SK-N-SH (cell line): Measurements from ENCODE around the gene WDR48. TPM values are rescaled to one million over a fixed set of nuclear protein-coding genes. Genes with fewer than 3 reads are reported as not detected.

ENCODE experiments used
- CTCF ChIA-PET: fragments of 300-600, 350-600 bp; formaldehyde crosslinking; extraction: SDS; loops from one replicate; lab custom pipeline; 2021; lab: Yijun Ruan, JAX
- POLR2A ChIA-PET: fragments of 350-600 bp; sonication (Branson Sonifier 250); formaldehyde crosslinking; extraction: SDS; loops from one replicate; lab custom pipeline; 2020; ENCODE audit warnings: antibody characterized with exemption, inconsistent platforms; lab: Yijun Ruan, JAX
- DNase-seq: peaks from one replicate; pipeline ENCODE4 v3.0.0; 2012
- H2AFZ ChIP-seq: fragments of 200-600 bp; sonication (generic); 2 replicates; pipeline ENCODE4 v1.8.1; 2016; ENCODE audit warnings: antibody characterized with exemption, mild to moderate bottlenecking, low read depth
- H3F3A ChIP-seq: fragments of 200-600 bp; sonication (generic); replicated peaks from 2 replicates; pipeline ENCODE3; 2016; ENCODE audit warnings: antibody characterized with exemption, mild to moderate bottlenecking; ENCODE audit not compliant: insufficient read depth
- H3K27ac ChIP-seq, 2 experiments: fragments of 200-500 bp in 1 of 2; fragments of 200-600 bp in 1 of 2; sonication (Bioruptor generic) in 1 of 2; sonication (generic), shearing (Covaris generic) in 1 of 2; 2 replicates each; pipeline versions ENCODE4 v1.5.1 to v1.6.1; 2014 to 2016; ENCODE audit warnings: low read depth in 2 of 2, inconsistent platforms in 1 of 2, low read length in 1 of 2, mild to moderate bottlenecking in 1 of 2, mixed read lengths in 1 of 2
- H3K27me3 ChIP-seq: fragments of 200-600 bp; sonication (generic), shearing (Covaris generic); 2 replicates; pipeline ENCODE4 v1.6.1; 2016; ENCODE audit warnings: mixed run types; ENCODE audit not compliant: insufficient read depth
- H3K36me3 ChIP-seq, 2 experiments: fragments of 200-500 bp in 1 of 2; fragments of 200-600 bp in 1 of 2; sonication (Bioruptor generic) in 1 of 2; sonication (generic) in 1 of 2; replicated peaks in 1 of 2; 2 replicates each; pipeline versions ENCODE3 to v1.5.1; 2014 to 2016; ENCODE audit warnings: low read length in 1 of 2, mild to moderate bottlenecking in 1 of 2; ENCODE audit not compliant: insufficient read depth in 2 of 2, control insufficient read depth in 1 of 2
- H3K4me1 ChIP-seq, 2 experiments: fragments of 200-500 bp in 1 of 2; fragments of 200-600 bp in 1 of 2; sonication (Bioruptor generic) in 1 of 2; sonication (generic), shearing (Covaris generic) in 1 of 2; 2 replicates each; pipeline versions ENCODE4 v1.5.1 to v1.6.1; 2014 to 2016; ENCODE audit warnings: low read depth in 1 of 2, low read length in 1 of 2, mixed run types in 1 of 2; ENCODE audit not compliant: insufficient read depth in 2 of 2, control insufficient read depth in 1 of 2
- H3K4me2 ChIP-seq: fragments of 200-600 bp; sonication (generic), shearing (Covaris generic); 2 replicates; pipeline ENCODE4 v1.6.1; 2017; ENCODE audit warnings: mixed run types
- H3K4me3 ChIP-seq, 2 experiments: fragments of 200-500 bp in 1 of 2; fragments of 200-600 bp in 1 of 2; sonication (Bioruptor generic) in 1 of 2; sonication (generic), shearing (Covaris generic) in 1 of 2; 2 replicates each; pipeline versions ENCODE4 v1.5.1 to v1.8.1; 2014 to 2016; ENCODE audit warnings: low read depth in 2 of 2, inconsistent platforms in 1 of 2, low read length in 1 of 2, mild to moderate bottlenecking in 1 of 2, mixed read lengths in 1 of 2, moderate library complexity in 1 of 2
- H3K79me2 ChIP-seq: fragments of 200-600 bp; sonication (generic); 2 replicates; pipeline ENCODE4 v1.8.1; 2017; ENCODE audit warnings: mild to moderate bottlenecking; ENCODE audit not compliant: insufficient read depth
- H3K9ac ChIP-seq: fragments of 200-600 bp; sonication (generic); 2 replicates; pipeline ENCODE4 v1.6.1; 2017; ENCODE audit warnings: mixed run types
- H3K9me2 ChIP-seq: fragments of 200-600 bp; sonication (generic); 2 replicates; pipeline ENCODE4 v1.6.1; 2017; ENCODE audit warnings: mixed run types
- H3K9me3 ChIP-seq: fragments of 200-600 bp; sonication (generic); 2 replicates; pipeline ENCODE4 v1.6.1; 2017; ENCODE audit warnings: mixed run types, mild to moderate bottlenecking, moderate library complexity
- H4K20me1 ChIP-seq: fragments of 200-600 bp; sonication (generic); 2 replicates; pipeline ENCODE4 v1.6.1; 2017; ENCODE audit warnings: mild to moderate bottlenecking, mixed run types; ENCODE audit not compliant: insufficient read depth
- CHD2 ChIP-seq: fragments of 150-350 bp; IDR thresholded peaks from 2 replicates; pipeline ENCODE4 v1.6.1; 2018; ENCODE audit warnings: low read length; ENCODE audit not compliant: partially characterized antibody
- FOSL2 ChIP-seq: IDR thresholded peaks from 2 replicates; pipeline ENCODE4 v1.4.0; 2012; ENCODE audit warnings: low read depth, mild to moderate bottlenecking, moderate library complexity, borderline replicate concordance
- FOXM1 ChIP-seq: IDR thresholded peaks from 2 replicates; pipeline ENCODE4 v1.4.0; 2012; ENCODE audit warnings: low read depth, mild to moderate bottlenecking
- RFX5 ChIP-seq: IDR thresholded peaks from 2 replicates; pipeline ENCODE4 v1.6.1; 2012; ENCODE audit warnings: mild to moderate bottlenecking, improper control_type of control experiment, low read length
- RXRA ChIP-seq: IDR thresholded peaks from 2 replicates; pipeline ENCODE4 v1.4.0; 2012; ENCODE audit warnings: low read depth, mild to moderate bottlenecking, borderline replicate concordance
- SIN3A ChIP-seq: IDR thresholded peaks from 2 replicates; pipeline ENCODE4 v1.6.1; 2012; ENCODE audit warnings: low read depth, mild to moderate bottlenecking, low read length, moderate library complexity, borderline replicate concordance
- SMC3 ChIP-seq: IDR thresholded peaks from 2 replicates; pipeline ENCODE4 v1.6.1; 2012; ENCODE audit warnings: low read depth, low read length, improper control_type of control experiment
- YY1 ChIP-seq: IDR thresholded peaks from 2 replicates; pipeline ENCODE4 v1.4.0; 2012; ENCODE audit warnings: low read depth, mild to moderate bottlenecking
- WGBS: methylation state at CpG from one replicate; pipeline ENCODE4 v1.1.6; 2017; ENCODE audit warnings: low lambda C conversion rate; 5-methylcytosine and 5-hydroxymethylcytosine counted together
- polyA plus RNA-seq, 3 experiments: library from polyadenylated mRNA; depleted of rRNA; stranded (reverse); fragments of >200 nt; gene quantifications; 2 replicates each; pipeline ENCODE4 v1.2.3, GENCODE V29; 2012
- TF ChIP-seq, protein P1 (sequence below): IDR thresholded peaks from 2 replicates; pipeline ENCODE4; 2012
- TF ChIP-seq, protein P2 (sequence below): fragments of 150-350 bp; IDR thresholded peaks from 2 replicates; pipeline ENCODE4 v1.6.1; 2016; ENCODE audit warnings: mild to moderate bottlenecking, low read depth, low read length
- TF ChIP-seq, protein P3 (sequence below): fragments of 150-350 bp; IDR thresholded peaks from 2 replicates; pipeline ENCODE4 v1.6.1; 2017; ENCODE audit warnings: antibody characterized with exemption, low read length, low read depth, borderline replicate concordance
- TF ChIP-seq, protein P4 (sequence below): IDR thresholded peaks from 2 replicates; pipeline ENCODE4 v1.4.0; 2012; ENCODE audit warnings: low read depth, borderline replicate concordance

WDR48 gene
- polyA plus RNA-seq, 1 of the 3 experiments (the other 2 are of a cell fraction), result 12.1 TPM

DNA sequence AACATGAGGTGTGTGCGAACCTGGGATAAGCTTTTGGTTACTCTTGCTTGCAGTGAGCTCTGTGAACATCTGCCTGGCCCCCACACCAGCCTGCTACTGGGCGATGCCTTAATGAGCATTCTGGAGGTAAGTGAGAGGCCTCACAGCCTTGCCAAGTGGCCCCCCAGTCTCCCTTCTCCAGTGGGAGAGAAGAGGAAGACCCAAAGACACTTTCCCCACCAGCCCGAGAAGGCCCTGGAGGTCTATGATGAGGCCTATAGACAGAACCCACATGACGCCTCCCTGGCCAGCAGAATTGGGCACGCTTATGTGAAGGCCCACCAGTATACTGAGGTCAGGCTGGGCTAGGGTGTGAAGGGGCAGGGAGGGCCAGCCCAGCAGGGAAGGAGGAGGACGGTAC is 78.2 kb downstream of the WDR48 start:
- ChIA-PET CTCF (interaction anchor here (0.7 to 14.8 kb wide), 3 partner anchors 16 to 160 kb away, joined by 3 to 223 read pairs (median 3); no protein-coding TSS in a partner anchor), POLR2A (no interaction called here)
- Histone ChIP-seq H3K4me3 (no peak overlapping the region), H2AFZ (no peak overlapping the region), H3K79me2 (no peaks in the 10 kb centered on the region), H3K36me3 (no peaks in the 10 kb centered on the region), H3K9me2 (no peaks in the 10 kb centered on the region), H3F3A (no peaks in the 10 kb centered on the region), H3K4me2 (no peak overlapping the region), H3K27ac (no peak overlapping the region), H3K27me3 (no peaks in the 10 kb centered on the region), H4K20me1 (no peaks in the 10 kb centered on the region), H3K9me3 (no peaks in the 10 kb centered on the region), H3K9ac (no peak overlapping the region), H3K4me1 (0 out of 4 replicates have a peak, but pooled peaks cover 0 to 6% of the 10 kb centered on the region in 2 experiments)
- no peak for DNase-seq
- WGBS, result 98% methylated on average over 5 of the region's 6 CpGs
- TF ChIP-seq RFX5 (no peak), FOSL2 (no peak), CHD2 (no peak)
- TF ChIP-seq, protein P1, sequence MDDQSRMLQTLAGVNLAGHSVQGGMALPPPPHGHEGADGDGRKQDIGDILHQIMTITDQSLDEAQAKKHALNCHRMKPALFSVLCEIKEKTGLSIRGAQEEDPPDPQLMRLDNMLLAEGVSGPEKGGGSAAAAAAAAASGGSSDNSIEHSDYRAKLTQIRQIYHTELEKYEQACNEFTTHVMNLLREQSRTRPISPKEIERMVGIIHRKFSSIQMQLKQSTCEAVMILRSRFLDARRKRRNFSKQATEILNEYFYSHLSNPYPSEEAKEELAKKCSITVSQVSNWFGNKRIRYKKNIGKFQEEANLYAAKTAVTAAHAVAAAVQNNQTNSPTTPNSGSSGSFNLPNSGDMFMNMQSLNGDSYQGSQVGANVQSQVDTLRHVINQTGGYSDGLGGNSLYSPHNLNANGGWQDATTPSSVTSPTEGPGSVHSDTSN, result no peak

DNA sequence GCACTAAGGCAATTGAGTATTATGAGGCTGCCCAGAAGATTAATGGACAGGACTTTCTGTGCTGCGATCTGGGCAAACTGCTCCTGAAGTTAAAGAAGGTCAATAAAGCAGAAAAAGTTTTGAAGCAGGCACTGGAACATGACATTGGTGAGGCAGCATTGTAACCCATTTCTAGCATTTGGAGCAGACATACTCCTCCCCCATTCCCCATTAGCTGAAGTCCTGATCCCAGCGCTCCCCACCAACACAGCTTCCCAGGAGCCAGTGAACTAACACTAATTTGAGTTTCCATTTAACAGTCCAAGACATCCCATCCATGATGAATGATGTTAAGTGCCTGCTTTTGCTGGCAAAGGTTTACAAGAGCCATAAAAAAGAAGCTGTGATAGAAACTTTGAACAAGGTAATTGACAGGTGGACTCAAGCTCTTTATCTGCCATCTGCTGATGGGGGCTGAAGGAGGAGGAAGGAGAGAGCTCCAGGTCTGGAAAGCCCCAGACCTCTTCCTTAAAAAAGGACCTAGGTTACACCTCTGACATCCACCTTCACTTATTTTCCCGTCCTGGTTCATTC is 79.0 kb downstream of the WDR48 start:
- H3K9me3 ChIP-seq, result no peaks in the 10 kb centered on the region
- WGBS, result 81% methylated on average over 3 of the region's 3 CpGs
- H3F3A ChIP-seq, result no peaks in the 10 kb centered on the region
- no peaks in the 10 kb centered on the region for H3K27me3 ChIP-seq
- H3K4me3 ChIP-seq, result no peak overlapping the region
- no peak overlapping the region for H3K4me2 ChIP-seq
- H3K9ac ChIP-seq, result no peak overlapping the region
- H3K36me3 ChIP-seq, result no peaks in the 10 kb centered on the region
- 0 out of 4 replicates have a peak, but pooled peaks cover 0 to 4% of the 10 kb centered on the region in 2 experiments for H3K4me1 ChIP-seq
- no peak overlapping the region for H2AFZ ChIP-seq
- no peaks in the 10 kb centered on the region for H3K79me2 ChIP-seq
- ChIA-PET CTCF (interaction anchor here (1.3 to 14.8 kb wide), 2 partner anchors 16 to 160 kb away, joined by 3 to 223 read pairs; no protein-coding TSS in a partner anchor), POLR2A (no interaction called here)
- no peaks in the 10 kb centered on the region for H4K20me1 ChIP-seq
- no peak for DNase-seq
- H3K9me2 ChIP-seq, result no peaks in the 10 kb centered on the region
- TF ChIP-seq YY1, result no peak
- TF ChIP-seq, protein P2, sequence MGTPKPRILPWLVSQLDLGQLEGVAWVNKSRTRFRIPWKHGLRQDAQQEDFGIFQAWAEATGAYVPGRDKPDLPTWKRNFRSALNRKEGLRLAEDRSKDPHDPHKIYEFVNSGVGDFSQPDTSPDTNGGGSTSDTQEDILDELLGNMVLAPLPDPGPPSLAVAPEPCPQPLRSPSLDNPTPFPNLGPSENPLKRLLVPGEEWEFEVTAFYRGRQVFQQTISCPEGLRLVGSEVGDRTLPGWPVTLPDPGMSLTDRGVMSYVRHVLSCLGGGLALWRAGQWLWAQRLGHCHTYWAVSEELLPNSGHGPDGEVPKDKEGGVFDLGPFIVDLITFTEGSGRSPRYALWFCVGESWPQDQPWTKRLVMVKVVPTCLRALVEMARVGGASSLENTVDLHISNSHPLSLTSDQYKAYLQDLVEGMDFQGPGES, result no peak
- TF ChIP-seq, protein P1, result no peak
- TF ChIP-seq RXRA, result no peak
- TF ChIP-seq FOSL2, result no peak
- TF ChIP-seq, protein P3, sequence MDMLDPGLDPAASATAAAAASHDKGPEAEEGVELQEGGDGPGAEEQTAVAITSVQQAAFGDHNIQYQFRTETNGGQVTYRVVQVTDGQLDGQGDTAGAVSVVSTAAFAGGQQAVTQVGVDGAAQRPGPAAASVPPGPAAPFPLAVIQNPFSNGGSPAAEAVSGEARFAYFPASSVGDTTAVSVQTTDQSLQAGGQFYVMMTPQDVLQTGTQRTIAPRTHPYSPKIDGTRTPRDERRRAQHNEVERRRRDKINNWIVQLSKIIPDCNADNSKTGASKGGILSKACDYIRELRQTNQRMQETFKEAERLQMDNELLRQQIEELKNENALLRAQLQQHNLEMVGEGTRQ, result no peak
- no peak for TF ChIP-seq SMC3
- TF ChIP-seq, protein P4, sequence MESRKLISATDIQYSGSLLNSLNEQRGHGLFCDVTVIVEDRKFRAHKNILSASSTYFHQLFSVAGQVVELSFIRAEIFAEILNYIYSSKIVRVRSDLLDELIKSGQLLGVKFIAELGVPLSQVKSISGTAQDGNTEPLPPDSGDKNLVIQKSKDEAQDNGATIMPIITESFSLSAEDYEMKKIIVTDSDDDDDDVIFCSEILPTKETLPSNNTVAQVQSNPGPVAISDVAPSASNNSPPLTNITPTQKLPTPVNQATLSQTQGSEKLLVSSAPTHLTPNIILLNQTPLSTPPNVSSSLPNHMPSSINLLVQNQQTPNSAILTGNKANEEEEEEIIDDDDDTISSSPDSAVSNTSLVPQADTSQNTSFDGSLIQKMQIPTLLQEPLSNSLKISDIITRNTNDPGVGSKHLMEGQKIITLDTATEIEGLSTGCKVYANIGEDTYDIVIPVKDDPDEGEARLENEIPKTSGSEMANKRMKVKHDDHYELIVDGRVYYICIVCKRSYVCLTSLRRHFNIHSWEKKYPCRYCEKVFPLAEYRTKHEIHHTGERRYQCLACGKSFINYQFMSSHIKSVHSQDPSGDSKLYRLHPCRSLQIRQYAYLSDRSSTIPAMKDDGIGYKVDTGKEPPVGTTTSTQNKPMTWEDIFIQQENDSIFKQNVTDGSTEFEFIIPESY, result no peak
- no peak for TF ChIP-seq FOXM1
- no peak for TF ChIP-seq SIN3A
- H3K27ac ChIP-seq, result no peak overlapping the region
